ENCODE results near the gene AFAP1L2.
"Not testable (repeated sequence)": the region's sequence is repeated elsewhere in the genome, so short reads cannot be mapped to it uniquely, and the experiment has no call there.

Gene AFAP1L2

DNA sequence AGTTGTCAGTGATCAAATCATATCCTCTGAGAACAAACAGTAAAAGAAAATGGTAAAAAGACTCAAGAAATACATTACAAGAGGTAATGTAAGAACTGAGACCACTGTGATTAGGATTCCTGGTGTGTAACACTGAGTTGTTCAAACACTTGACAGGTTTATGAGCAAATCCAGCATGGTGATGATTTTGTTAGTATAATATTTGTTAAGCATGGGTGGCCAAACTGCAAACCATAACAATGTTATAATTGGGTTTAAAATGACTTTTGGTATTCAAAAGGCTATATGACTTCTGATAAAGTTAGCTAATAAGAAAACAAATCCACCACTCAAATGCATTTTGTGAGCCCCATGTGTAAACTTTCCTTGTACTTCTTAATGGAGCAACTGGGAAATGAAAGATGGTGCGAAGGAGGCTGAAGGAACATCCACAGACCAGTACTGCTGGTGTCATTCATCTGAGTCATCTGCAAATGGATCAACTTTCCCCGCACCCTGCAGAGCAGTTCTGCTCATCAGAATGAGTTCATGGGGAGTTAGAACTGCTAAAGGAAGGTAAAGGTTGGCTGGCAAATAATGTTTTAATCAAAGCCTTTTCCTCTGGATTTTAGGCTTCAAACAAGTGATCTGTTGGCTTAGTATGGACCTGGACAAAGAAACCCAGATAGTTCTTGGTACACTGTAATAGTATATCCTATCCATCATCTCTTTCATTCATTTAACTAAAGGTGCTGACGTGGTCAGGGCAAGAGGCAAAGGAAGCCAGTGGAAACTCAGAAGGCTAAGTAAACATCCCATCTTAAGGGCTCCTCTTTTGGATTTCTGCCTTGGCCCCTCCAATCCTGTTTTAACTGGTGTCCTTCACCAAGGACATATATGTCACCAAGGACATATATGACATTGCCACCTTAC lies 45.0 kb downstream of the AFAP1L2 start:
- DNase-seq (ENCODE audit: low read depth), result no peak

DNA sequence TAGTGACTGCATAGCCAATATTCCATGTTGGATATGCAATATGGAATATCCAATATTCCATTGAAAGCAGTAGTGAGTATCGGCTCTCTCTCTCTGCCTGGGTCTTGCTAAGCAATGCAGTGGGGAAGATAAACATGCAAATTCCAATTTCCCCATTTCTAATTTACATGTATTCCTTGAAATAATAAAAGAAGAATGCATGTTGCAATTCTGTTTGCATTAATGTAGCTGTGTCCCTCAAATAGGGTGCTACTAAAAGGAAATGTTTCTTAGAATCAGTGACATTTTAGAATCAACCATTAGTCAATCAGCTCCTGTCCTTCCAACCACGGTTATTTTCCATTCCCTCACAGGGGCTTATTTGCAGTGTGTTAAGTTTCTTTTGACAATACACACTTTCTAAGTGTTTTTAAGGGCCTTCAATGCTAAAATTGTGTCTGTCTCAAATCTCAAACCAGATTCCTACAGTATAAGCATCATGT lies 46.7 kb downstream of the AFAP1L2 start:
- no peak for DNase-seq (ENCODE audit: low read depth)

DNA sequence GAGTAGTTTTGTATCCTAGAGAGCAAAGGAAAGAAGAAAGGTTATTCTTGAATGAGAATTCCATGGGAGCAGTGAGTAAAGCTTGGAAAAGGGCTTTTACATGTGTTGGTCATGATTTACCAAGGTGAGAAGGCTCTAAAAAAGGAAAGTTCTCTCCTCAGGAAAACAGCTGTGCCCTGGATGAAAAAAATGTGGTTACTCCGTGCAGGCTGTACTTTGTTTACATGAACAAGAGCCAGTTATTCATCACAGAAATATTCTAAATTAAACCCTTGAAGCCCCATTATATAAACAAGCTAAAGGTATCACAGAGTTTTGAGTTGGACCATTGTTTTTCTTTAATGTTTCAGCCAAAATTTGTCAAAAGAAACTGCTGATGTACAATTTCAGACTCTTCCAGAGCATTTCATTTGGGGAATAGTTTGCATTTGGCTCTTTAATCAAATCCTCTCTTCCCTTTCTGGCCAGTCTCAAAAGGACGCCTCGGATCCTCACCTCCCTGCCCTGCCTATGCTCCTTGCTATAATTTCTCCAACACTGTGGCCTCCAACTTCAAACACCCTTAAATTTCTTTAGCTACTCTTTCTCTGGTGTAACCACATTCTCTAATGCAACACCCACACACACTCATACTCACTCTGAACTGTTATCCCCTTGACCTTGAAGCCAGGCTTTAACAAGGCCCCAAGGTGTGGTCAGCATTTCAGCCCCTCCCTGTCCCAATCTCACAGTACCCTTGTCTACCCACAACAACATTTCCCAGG lies 47.4 kb downstream of the AFAP1L2 start:
- no peak for DNase-seq (ENCODE audit: low read depth)

DNA sequence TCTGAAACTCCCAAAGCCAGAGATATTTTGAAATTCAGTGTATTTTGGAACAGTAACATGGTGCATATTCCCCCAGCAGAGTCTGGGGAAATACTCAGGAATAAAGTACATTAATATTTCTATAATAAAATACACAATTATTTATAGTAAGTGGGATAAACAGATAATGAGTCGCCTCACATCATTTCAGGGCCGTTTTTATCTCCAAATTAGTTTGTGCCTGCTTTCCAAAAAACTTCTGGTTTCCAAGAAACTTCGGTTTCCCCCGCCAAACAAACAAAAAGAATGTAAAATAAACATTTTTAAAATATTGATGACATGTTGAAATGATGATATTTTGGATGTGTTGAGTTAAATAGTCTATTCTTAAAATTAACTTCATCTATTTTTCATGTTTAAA lies 48.2 kb downstream of the AFAP1L2 start:
- no peak for DNase-seq (ENCODE audit: low read depth)

DNA sequence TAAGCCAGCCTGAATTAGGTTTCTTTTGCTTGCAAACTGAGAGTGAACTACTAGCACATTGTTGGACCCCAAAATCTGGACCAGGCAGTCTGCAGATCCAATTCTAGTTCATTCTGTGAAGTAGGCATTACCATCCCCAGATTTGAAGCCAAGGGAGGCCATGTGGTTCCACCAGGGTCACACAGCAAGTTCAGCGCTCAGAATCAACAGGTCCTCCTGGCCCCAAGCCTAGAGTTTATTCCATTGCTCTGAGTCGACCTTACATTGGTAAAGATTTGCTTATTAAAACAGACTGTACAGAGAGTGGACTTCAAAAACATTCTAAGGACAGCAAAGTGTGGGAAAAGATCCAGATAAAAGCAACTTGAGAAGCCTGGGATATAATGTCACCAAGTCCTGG lies 50.9 kb downstream of the AFAP1L2 start:
- DNase-seq (ENCODE audit: low read depth), result no peak

DNA sequence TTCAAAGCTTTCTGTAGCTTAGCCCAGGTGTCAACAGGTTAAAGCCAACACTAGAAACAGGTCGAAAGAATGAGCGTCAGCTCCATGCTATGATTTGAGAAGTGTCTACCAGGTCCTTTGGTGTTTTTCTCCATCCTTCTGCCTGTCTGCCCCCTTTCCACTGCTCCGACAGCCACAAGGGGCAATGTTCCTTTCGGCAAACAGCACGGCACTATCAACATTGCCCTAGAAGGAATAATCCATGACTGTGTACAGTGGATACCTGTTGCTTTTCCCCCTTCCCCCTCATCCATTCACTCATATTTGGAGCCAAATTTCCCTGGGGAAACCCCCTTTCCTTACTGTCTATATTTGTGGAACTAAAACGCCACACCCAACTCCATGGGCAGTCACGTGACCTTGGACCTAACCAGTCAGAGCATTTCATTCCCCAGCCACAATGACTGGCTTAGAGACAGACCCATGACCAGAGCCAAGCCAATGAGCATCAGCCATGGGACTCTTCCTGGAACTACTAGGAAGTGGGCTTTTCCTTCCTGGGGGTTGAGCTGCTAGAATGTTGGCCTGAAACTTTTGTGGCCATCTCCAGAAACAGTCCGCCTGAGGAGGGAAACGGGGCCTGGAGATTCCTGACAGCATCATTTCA lies 51.5 kb downstream of the AFAP1L2 start:
- no peak for DNase-seq (ENCODE audit: low read depth)

DNA sequence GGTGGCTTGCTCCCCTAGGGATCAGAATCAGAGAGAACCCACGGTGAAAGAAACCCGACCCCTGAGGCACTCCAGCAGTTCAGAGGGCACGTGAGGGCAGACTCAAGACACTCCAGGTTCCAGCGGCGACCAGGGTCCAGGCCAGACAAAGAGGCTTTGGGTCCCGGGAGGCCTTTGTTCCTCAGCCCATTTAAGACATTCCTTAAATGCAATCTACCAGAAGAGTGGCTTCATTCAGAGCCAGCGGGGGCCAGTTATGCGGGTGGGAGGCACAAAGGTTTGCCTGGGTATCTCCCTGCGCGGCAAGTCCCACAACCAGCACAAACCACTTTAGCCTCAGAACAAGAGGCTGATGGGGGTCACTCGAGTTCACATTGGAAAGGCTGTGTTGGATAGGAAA lies 53.6 kb downstream of the AFAP1L2 start:
- DNase-seq (ENCODE audit: low read depth), result no peak

DNA sequence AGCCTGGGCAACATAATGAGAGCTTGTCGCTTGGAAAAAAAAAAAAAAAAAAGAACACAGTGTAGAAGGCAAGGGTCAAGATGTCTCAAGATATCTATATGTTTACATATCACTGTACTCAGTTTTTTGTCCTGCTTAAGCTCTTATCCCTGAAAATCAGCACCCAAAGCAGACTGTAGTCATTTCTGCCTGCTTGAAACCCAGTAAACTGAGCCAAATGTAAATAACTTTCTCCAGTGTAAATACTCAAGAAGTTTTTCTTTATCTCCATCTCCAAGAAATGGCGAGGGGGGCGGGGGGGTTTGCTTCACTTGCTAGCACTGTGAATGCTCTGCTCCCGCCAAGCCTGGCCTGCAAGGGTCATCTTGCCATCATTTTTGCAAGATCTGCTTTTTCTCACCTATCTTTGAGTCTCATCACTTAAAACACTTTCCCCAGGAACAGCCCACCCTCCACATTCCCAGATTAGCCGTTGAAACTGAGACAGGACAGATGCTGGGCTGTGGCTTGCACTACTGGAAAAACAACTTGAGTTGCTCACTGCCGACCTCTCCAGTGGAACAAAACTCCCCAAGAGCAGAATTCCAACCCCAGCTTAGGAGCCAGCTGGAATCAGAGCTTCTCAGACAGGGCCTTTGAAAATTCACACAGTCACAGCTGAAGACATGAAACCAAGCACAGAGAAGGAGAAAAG lies 54.6 kb downstream of the AFAP1L2 start:
- DNase-seq (ENCODE audit: low read depth), result no peak

DNA sequence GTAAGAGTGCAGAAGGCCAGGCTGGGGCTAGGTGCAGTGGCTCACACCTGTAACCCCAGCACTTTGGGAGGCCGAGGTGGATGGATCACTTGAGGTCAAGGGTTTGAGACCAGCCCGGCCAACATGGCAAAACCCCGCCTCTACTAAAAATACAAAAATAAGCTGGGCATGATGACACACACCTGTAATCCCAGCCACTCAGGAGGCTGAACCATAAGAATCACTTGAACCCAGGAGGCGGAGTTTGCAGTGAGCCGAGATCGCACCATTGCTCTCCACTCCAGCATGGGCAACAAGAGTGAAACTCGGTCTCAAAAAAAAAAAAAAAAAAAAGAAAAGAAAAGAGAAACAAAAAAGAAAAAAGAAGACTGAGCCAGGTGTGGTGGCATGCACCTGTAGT lies 55.2 kb downstream of the AFAP1L2 start:
- not testable (repeated sequence) for DNase-seq (ENCODE audit: low read depth)

DNA sequence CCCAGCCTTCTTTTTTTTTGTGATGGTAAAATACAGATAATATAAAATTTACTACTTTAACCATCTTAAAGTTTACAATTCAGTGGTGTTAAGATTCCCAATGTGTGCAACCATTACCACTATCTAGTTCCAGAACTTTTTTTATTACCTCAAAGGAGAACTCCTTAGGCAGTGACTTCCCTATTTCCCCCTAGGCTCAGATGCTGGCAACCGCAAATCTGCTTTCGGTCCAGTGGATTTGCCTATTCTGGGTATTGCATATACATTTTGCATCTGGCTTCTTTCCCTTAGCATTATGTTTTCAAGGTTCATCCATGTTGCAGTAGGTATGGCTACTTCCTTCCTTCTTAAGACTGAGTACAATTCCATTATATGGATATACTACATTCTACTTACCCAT lies 56.5 kb downstream of the AFAP1L2 start:
- no peak for DNase-seq (ENCODE audit: low read depth)

DNA sequence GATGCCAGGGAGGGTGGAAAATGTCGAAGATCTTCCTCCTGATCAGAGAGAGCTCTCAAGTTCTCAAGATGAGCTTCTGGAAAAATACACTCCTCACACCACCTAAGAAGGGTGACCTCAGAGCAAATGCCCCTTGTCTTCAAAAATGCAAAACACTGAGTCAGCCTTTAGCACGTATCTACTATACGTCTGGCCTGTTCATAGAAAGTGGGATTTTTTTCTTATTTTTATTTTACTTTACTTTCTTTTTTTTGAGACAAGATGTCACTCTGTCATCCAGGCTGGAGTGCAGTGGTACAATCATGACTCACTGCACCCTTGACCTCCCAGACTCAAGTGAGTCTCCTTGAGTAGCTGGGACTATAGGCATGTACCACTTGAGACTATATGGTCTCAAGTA lies 57.1 kb downstream of the AFAP1L2 start:
- no peak for DNase-seq (ENCODE audit: low read depth)

DNA sequence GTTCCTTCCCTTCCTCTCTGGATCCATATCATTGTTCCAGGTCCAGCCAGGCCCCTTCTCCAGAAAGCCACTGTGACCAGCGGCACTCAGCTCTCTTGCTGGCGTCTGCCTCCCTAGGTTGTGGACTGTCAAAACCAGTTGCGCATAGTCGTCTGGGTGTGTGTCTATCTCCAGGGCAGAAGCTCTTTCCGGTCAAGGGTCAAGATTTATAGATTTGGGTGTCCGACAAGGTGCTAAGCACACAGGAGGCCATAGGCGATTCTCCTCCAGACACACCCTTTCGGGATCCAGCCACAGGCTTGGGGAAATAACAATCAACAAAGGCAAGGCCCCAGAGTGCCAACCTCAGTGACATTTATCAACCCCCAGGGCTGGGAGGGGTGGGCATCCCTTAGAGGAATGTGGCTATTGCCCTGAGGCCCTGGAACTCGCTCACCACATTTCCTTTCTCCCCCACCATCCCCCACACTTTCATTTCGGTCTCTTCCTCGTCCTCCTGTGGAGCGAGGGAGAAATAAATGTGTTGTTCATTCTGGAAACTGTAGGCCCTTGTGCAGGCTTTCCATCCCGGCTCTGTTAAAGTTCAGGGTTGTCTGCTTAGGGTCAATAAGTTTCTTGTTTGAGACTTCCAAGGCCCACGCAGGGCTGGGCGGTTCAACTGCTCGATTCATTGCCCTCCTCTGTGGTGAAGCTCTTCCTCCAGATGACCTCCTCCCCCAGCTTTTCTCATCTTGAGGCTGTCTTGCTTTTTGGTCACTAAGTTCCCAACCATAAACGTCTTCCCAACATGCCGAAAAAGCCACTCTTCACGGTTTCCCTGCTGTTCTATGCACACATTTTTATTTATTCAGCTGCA lies 57.9 kb downstream of the AFAP1L2 start:
- DNase-seq (ENCODE audit: low read depth), result no peak

DNA sequence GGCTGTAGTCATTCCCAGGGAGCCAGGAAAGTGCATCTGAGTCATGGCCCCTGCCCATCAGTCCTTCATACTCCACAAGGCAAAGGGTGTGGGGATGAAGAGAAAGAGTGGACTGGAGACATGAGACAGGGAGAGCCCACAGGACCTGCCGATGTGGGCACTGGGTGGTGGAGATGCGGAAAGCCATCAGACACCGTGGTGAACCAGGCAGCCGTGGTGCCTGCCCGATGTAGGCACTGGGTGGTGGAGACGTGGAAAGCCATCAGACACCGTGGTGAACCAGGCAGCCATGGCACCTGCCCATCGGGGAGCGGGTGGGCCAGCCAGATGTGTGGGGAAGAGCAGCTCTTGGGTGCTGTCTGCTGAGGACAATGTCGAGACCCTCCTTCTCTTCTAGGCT lies 58.6 kb downstream of the AFAP1L2 start:
- no peak for DNase-seq (ENCODE audit: low read depth)

DNA sequence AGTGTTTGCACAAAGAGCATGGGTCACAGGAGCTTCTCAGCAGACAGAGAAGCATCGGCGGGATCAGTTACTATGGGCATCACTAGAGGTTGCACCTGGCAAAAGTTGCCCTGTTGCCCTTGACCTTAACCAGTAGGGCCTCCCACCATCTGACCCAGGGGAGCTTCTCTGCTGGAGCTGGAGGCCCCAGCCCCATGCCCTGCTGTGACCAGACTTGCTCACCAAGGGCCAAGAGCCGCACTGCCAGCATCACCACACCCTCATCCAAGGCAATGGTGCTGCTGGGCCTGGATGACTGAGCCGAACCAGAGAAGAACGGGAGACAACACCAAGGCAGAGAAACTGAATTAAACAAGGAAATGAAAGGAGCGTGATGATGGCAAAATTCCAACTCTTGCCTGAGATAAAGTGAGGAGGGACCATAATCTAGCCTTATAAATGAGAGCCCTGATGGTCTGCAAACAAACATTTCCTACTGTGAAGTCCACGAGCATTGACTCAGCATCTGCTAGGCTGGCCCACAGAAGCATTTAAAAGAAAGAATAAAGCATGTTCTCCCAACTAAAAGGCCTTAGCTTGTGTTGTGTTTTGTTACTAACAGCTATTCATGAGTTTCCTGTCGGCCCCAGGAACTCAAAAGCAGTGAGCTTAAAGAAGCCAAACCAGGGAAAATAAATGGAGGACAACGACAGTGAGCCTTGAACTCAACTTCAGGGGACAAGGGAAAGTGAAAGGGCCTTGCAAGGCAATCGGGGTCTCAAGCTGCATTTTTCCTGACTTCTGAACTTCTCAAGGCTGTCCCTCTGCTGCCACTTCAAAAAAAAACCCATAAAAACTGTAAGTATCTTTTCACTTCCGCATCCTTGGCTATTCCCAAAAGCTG lies 60.4 kb downstream of the AFAP1L2 start:
- DNase-seq (ENCODE audit: low read depth), result no peak

DNA sequence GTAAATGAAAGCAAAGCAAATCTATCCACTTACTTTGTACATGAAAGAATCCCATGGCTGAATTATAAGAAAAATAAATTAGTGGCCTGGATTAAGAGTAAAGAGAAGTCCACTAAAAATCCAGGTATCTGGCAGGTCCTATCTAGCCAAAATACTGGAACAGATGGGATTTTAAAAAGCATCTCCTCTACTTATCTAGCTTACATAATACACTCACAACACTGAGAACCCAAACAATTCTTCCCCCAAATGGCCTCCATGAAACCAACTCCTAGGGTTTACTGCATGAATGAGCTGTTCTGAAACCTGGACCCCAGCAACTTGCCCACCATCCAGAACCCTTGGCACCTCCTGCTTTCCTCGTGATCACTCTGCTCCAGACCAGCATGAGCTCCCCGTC lies 61.3 kb downstream of the AFAP1L2 start:
- no peak for DNase-seq (ENCODE audit: low read depth)

DNA sequence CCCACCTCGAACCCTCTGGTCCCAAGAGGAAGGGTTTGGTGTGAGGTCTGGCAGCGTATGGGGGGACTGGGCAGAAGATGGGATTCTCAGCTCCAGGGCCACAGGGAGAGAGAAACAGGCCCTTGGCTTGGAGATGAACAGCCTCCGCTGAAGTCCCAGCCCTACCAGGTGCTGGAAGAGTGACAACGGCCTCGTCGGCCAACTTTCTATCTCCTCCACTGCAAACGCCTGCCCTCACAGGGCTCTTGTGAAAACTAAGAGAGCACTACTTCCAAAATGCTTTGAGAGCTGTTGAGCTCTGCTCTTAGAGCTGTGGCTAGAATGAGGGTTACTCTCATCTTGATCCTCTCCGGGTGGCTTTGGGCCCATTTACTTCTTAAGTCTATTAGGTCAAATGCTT lies 63.5 kb downstream of the AFAP1L2 start:
- no peak for DNase-seq (ENCODE audit: low read depth)

DNA sequence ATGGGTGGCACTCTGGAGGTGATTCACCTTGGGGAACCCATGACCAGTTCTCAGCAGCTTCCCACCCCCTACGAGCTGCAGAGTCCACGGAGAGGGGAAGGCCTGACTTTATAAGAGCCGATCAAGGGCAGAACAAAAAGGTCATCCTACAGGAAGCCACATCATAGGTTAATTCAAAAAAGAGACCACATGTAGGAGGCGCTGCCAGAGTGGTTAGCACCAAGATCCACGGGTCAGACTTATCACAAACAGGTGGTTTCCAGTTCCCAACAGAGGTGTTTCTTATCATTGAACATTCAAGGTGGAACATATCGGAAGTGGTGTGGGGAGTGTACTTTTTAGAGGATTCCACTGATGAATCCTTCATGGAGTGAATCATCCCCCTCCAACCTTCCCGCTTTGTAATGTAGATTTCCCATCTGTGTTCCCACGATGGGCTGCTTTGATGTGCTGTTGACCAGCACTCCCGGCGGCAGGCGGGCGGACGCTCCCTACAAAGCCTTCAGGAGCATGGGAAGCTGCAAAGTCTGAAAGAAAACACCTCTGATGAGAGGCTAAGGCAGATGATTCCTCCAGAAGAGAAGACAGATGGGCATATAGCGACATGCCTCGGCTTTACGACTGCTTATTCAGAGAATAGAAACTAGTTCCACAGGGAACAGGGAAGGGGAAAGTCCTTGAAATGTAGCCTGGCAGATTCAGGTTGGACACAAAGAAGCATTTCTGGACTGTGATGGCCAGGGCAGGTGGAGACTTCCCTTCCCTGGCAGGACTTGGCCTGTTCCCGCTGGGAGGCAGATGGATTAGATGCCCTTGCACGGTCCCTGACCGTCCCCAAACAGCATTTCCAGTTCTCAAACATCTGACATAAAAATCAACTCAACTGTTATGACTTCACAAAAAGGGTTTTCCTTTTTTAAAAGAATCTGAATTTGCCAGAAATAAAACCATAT lies 66.5 kb downstream of the AFAP1L2 start:
- DNase-seq (ENCODE audit: low read depth), result no peak

DNA sequence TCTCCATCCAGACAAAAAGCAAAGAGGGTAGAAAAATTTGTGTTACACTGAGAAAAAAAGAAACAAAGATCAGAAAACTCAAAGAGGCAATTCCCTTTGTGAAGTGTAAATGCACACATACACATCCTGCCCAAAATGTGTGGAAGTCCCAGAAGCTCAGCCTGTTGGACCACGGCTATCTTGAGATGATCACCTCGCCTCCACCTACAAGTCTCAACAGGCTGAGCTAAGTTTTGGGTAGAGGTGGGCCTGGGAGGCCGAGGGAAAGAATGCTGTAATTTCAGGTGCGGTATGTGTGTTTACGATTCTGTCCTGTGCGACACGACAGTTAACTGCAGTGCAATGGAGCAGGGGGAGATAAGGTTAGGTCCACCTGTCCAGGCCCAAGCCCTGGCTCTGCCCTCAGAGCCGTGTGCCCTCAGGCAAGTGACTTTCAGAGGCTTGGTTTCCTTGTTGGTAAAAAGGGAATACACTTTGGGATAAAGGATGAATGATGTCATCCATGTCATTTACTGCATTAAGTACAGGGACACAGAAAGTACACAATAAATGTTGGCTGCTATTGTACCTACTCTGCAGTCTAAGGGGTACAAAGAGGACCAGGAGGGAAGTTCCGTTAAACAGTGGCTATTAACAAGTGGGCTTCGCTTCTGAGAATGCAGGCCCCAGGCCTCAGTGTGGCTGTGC lies 67.3 kb downstream of the AFAP1L2 start:
- DNase-seq (ENCODE audit: low read depth), result no peak

Data from stimulated activated CD8-positive, alpha-beta memory T cell treated with anti-CD3 and anti-CD28 coated beads, Interleukin-7, amount 100 ng/mL, for 24 hours (primary cell).